PC-9 (cell line): ENCODE results near the gene DHRS2.
"Not testable (repeated sequence)": the region's sequence is repeated elsewhere in the genome, so short reads cannot be mapped to it uniquely, and the experiment has no call there.

Source experiments
- EZH2 ChIP-seq: fragments of 200-600 bp; sonication (generic); IDR thresholded peaks from 2 replicates; pipeline ENCODE4 v1.8.0; 2017; ENCODE audit warnings: antibody characterized with exemption, low read depth
- TF ChIP-seq, protein P1 (sequence below): fragments of 200-600 bp; sonication (generic); conservative IDR thresholded peaks from 2 replicates; pipeline ENCODE4 v1.6.1; 2017; ENCODE audit warnings: mixed run types, antibody characterized with exemption, mild to moderate bottlenecking, moderate library complexity

GRCh38 chr14:23634698-23635412 lies 1.3 kb upstream of the DHRS2 start:
- TF ChIP-seq, protein P1, sequence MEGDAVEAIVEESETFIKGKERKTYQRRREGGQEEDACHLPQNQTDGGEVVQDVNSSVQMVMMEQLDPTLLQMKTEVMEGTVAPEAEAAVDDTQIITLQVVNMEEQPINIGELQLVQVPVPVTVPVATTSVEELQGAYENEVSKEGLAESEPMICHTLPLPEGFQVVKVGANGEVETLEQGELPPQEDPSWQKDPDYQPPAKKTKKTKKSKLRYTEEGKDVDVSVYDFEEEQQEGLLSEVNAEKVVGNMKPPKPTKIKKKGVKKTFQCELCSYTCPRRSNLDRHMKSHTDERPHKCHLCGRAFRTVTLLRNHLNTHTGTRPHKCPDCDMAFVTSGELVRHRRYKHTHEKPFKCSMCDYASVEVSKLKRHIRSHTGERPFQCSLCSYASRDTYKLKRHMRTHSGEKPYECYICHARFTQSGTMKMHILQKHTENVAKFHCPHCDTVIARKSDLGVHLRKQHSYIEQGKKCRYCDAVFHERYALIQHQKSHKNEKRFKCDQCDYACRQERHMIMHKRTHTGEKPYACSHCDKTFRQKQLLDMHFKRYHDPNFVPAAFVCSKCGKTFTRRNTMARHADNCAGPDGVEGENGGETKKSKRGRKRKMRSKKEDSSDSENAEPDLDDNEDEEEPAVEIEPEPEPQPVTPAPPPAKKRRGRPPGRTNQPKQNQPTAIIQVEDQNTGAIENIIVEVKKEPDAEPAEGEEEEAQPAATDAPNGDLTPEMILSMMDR, result not testable (repeated sequence)
- not testable (repeated sequence) for TF ChIP-seq EZH2
